Measurements from ENCODE around the gene RPS18.

- TF ChIP-seq, protein P1, sequence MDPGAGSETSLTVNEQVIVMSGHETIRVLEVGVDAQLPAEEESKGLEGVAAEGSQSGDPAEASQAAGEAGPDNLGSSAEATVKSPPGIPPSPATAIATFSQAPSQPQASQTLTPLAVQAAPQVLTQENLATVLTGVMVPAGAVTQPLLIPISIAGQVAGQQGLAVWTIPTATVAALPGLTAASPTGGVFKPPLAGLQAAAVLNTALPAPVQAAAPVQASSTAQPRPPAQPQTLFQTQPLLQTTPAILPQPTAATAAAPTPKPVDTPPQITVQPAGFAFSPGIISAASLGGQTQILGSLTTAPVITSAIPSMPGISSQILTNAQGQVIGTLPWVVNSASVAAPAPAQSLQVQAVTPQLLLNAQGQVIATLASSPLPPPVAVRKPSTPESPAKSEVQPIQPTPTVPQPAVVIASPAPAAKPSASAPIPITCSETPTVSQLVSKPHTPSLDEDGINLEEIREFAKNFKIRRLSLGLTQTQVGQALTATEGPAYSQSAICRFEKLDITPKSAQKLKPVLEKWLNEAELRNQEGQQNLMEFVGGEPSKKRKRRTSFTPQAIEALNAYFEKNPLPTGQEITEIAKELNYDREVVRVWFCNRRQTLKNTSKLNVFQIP (CRISPR knock-in tag; IDR thresholded peaks at IDR 0.05; ENCODE audit: borderline replicate concordance, low read depth), result no peak
- TF ChIP-seq SNAI2 (CRISPR knock-in tag; IDR thresholded peaks at IDR 0.05) (no peak), ARNTL (CRISPR knock-in tag; IDR thresholded peaks at IDR 0.05; ENCODE audit: borderline replicate concordance, low read depth) (no peak), ZFP3 (CRISPR knock-in tag; IDR thresholded peaks at IDR 0.05) (no peak), PATZ1 (CRISPR knock-in tag; IDR thresholded peaks at IDR 0.05; ENCODE audit: borderline replicate concordance) (no peak), ZNF565 (CRISPR knock-in tag; conservative IDR thresholded peaks at IDR 0.05; ENCODE audit: low read depth) (no peak), BACH2 (CRISPR knock-in tag; IDR thresholded peaks at IDR 0.05; ENCODE audit: borderline replicate concordance) (no peak)
- TF ChIP-seq, protein P2, sequence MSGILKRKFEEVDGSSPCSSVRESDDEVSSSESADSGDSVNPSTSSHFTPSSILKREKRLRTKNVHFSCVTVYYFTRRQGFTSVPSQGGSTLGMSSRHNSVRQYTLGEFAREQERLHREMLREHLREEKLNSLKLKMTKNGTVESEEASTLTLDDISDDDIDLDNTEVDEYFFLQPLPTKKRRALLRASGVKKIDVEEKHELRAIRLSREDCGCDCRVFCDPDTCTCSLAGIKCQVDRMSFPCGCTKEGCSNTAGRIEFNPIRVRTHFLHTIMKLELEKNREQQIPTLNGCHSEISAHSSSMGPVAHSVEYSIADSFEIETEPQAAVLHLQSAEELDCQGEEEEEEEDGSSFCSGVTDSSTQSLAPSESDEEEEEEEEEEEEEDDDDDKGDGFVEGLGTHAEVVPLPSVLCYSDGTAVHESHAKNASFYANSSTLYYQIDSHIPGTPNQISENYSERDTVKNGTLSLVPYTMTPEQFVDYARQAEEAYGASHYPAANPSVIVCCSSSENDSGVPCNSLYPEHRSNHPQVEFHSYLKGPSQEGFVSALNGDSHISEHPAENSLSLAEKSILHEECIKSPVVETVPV (CRISPR knock-in tag; IDR thresholded peaks at IDR 0.05), result no peak
Measured at GRCh38 chr6:33313105-33313708, 41.3 kb downstream of the RPS18 start.
